A549 (cell line): ENCODE results near the gene UTP4.

Experiments
- BHLHE40 ChIP-seq: IDR thresholded peaks from 2 replicates; pipeline ENCODE4 v1.6.1; 2012; ENCODE audit warnings: low read depth, low read length, inconsistent platforms
- CHD2 ChIP-seq: fragments of 150-350 bp; IDR thresholded peaks from 2 replicates; pipeline ENCODE4 v1.6.1; 2014; ENCODE audit warnings: low read length; ENCODE audit not compliant: partially characterized antibody
- CTCF ChIP-seq: fragments of >200 bp; sonication (Bioruptor Twin); formaldehyde crosslinking; IDR thresholded peaks from 3 replicates; pipeline ENCODE4 v1.5.1; 2016
- EP300 ChIP-seq, 2 experiments: fragments of >200 bp; sonication (Bioruptor Twin); formaldehyde crosslinking; IDR thresholded peaks; 2 replicates in 1 of 2; 3 replicates in 1 of 2; pipeline ENCODE4 v1.6.1; 2016 to 2017
- HDAC2 ChIP-seq: fragments of 200-600 bp; sonication (generic); IDR thresholded peaks from 2 replicates; pipeline ENCODE4 v1.6.1; 2016
- JUN ChIP-seq, 2 experiments: fragments of >200 bp; sonication (Bioruptor Twin); formaldehyde crosslinking; IDR thresholded peaks; 2 replicates in 1 of 2; 3 replicates in 1 of 2; pipeline ENCODE4 v1.6.1; 2016 to 2017
- RAD21 ChIP-seq, 2 experiments: fragments of >200 bp in 1 of 2; sonication (Bioruptor Twin) in 1 of 2; formaldehyde crosslinking in 1 of 2; IDR thresholded peaks in 1 of 2; conservative IDR thresholded peaks in 1 of 2; 2 replicates in 1 of 2; 3 replicates in 1 of 2; pipeline ENCODE4 v1.6.1; 2012 to 2018; ENCODE audit warnings: inconsistent platforms in 1 of 2
- REST ChIP-seq: fragments of 200-600 bp; sonication (generic); IDR thresholded peaks from 2 replicates; pipeline ENCODE4 v1.6.1; 2016; ENCODE audit warnings: antibody characterized with exemption, mild to moderate bottlenecking, moderate library complexity
- USF2 ChIP-seq: fragments of 450-650 bp; IDR thresholded peaks from 2 replicates; pipeline ENCODE4 v1.6.1; 2014; ENCODE audit warnings: antibody characterized with exemption

GRCh38 chr16:69110406-69110805 is 22.0 kb upstream of the UTP4 start:
- no peak for TF ChIP-seq CTCF
- TF ChIP-seq USF2, result no peak
- TF ChIP-seq HDAC2, result no peak
- no peak for TF ChIP-seq EP300 (IDR thresholded peaks at IDR 0.05)
- no peak for TF ChIP-seq REST
- no peak for TF ChIP-seq BHLHE40
- TF ChIP-seq RAD21 (conservative IDR thresholded peaks at IDR 0.05 in 1 of 2, IDR thresholded peaks at IDR 0.05 in 1 of 2), result no peak
- no peak for TF ChIP-seq JUN (IDR thresholded peaks at IDR 0.05)
- TF ChIP-seq CHD2, result no peak
